ENCODE results near the gene PCDHA10.
"Not testable (repeated sequence)": the region's sequence is repeated elsewhere in the genome, so short reads cannot be mapped to it uniquely, and the experiment has no call there.

PCDHA10 gene

GRCh38 chr5:140835622-140836510 lies 19.8 kb upstream of the PCDHA10 start:
- no peak overlapping the region for H3K4me3 ChIP-seq (ENCODE audit: low read depth, low read length)
- DNase-seq (ENCODE audit: low read depth), result no peak
- TF ChIP-seq, protein P1, sequence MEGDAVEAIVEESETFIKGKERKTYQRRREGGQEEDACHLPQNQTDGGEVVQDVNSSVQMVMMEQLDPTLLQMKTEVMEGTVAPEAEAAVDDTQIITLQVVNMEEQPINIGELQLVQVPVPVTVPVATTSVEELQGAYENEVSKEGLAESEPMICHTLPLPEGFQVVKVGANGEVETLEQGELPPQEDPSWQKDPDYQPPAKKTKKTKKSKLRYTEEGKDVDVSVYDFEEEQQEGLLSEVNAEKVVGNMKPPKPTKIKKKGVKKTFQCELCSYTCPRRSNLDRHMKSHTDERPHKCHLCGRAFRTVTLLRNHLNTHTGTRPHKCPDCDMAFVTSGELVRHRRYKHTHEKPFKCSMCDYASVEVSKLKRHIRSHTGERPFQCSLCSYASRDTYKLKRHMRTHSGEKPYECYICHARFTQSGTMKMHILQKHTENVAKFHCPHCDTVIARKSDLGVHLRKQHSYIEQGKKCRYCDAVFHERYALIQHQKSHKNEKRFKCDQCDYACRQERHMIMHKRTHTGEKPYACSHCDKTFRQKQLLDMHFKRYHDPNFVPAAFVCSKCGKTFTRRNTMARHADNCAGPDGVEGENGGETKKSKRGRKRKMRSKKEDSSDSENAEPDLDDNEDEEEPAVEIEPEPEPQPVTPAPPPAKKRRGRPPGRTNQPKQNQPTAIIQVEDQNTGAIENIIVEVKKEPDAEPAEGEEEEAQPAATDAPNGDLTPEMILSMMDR (conservative IDR thresholded peaks at IDR 0.05; ENCODE audit: low read depth, low read length), result no peak

- TF ChIP-seq, protein P1 (conservative IDR thresholded peaks at IDR 0.05; ENCODE audit: low read depth, low read length), result no peak
- no peak for DNase-seq (ENCODE audit: low read depth)
- no peak within 1 kb of the TSS for H3K4me3 ChIP-seq (ENCODE audit: low read depth, low read length)
Measured at GRCh38 chr5:140840978-140841962, 14.4 kb upstream of the PCDHA10 start, which contains the start of gene PCDHA8. Gene PCDHA8, plus strand, starts transcription at chr5:140841187. Its CDS starts 135 bp downstream, at chr5:140841322.

DNA sequence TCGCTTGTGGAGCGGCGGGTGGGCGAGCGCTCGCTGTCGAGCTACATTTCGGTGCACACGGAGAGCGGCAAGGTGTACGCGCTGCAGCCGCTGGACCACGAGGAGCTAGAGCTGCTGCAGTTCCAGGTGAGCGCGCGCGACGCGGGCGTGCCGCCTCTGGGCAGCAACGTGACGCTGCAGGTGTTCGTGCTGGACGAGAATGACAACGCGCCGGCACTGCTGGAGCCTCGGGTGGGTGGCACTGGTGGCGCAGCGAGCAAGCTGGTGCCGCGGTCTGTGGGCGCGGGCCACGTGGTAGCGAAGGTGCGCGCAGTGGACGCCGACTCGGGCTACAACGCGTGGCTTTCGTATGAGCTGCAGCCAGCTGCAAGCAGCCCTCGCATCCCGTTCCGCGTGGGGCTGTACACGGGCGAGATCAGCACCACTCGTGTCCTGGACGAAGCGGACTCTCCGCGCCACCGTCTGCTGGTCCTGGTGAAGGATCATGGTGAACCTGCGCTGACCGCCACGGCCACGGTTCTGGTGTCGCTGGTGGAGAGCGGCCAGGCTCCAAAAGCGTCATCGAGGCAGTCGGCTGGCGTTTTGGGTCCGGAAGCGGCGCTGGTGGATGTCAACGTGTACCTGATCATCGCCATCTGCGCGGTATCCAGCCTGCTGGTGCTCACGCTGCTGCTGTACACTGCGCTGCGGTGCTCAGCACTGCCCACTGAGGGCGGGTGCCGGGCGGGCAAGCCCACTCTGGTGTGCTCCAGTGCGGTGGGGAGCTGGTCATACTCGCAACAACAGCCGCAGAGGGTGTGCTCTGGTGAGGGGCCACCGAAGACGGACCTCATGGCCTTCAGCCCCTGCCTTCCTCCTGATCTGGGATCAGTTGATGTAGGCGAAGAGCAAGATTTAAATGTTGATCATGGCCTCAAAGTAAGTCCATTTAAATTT lies 12.6 kb upstream of the PCDHA10 start:
- DNase-seq (ENCODE audit: low read depth), result no peak
- TF ChIP-seq, protein P1 (conservative IDR thresholded peaks at IDR 0.05; ENCODE audit: low read depth, low read length), result no peak
- H3K4me3 ChIP-seq (ENCODE audit: low read depth, low read length), result no peak overlapping the region

GRCh38 chr5:140848139-140849102 lies 7.3 kb upstream of the PCDHA10 start, which contains the start of gene PCDHA9:
Gene PCDHA9, plus strand, starts transcription at chr5:140848382. Its CDS starts 114 bp downstream, at chr5:140848496.
- H3K4me3 ChIP-seq (ENCODE audit: low read depth, low read length); DNase-seq (ENCODE audit: low read depth): not testable (repeated sequence)

GRCh38 chr5:140849831-140850634 lies 5.7 kb upstream of the PCDHA10 start:
- DNase-seq (ENCODE audit: low read depth); H3K4me3 ChIP-seq (ENCODE audit: low read depth, low read length): not testable (repeated sequence)

DNA sequence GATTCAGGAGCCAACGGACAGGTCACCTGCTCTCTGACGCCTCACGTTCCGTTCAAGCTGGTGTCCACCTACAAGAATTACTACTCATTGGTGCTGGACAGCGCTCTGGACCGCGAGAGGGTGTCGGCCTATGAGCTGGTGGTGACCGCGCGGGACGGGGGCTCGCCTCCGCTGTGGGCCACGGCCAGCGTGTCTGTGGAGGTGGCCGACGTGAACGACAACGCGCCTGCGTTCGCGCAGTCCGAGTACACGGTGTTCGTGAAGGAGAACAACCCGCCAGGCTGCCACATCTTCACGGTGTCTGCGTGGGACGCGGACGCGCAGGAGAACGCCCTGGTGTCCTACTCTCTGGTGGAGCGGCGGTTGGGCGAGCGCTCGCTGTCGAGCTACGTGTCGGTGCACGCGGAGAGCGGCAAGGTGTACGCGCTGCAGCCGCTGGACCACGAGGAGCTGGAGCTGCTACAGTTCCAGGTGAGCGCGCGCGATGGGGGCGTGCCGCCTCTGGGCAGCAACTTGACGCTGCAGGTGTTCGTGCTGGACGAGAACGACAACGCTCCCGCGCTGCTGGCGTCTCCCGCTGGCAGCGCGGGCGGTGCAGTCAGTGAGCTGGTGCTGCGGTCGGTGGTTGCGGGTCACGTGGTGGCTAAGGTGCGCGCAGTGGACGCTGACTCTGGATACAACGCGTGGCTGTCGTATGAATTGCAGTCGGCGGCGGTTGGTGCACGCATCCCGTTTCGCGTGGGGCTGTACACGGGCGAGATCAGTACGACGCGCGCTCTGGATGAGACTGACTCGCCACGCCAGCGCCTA lies 1.7 kb downstream of the PCDHA10 start:
- TF ChIP-seq, protein P1 (conservative IDR thresholded peaks at IDR 0.05; ENCODE audit: low read depth, low read length), result no peak
- H3K4me3 ChIP-seq (ENCODE audit: low read depth, low read length), result no peak overlapping the region
- DNase-seq (ENCODE audit: low read depth), result no peak
